ENCODE measurements around the gene PLEKHG3.

The PLEKHG3 gene

DNA sequence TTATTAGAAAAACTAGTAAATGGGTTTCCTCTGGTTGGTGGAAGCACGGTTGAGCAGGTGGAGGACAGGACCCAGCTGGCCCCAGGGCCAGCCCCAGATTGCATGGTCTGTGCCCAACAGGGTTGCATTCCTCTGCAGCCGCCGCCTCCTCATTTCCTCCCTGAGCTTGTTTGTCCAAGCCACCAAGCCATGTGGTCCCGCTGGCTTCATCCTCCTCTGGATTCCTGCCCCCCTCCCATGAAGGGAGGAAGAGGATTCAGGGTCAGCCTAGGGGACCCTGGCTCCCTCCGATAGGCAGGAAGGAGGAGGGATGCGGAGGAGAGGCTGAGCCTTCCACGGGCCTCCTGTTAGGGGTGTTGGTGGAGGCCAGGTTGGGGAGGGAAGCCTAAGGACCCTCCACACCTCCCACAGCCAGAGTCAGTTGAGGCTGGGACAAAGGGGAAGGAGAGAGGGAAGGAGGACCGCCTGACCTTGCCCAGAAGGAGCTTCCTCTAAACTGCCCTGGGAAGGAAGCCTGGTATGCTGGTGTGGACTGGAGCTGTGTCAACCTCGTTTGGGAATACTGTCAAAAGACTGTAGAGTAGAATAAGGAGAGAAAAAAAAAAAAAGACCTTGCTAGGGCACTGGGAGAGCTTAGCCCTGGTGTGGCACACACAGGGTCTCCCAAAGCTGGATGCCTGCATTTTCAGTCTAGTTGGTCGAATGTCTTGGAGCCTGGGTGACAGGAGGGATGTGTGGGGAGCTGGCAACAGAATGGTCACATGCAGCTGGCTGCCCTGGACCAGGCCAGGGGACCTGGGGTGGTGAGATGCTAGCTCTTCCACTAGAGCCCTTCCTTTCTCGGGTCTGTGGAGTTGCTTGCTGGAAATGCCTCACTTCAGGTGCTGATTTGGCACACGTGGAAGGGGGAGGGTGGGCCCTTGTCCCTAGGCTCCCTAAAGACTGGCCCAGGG, 42.4 kb downstream of the PLEKHG3 start:
- TF ChIP-seq, protein P1, sequence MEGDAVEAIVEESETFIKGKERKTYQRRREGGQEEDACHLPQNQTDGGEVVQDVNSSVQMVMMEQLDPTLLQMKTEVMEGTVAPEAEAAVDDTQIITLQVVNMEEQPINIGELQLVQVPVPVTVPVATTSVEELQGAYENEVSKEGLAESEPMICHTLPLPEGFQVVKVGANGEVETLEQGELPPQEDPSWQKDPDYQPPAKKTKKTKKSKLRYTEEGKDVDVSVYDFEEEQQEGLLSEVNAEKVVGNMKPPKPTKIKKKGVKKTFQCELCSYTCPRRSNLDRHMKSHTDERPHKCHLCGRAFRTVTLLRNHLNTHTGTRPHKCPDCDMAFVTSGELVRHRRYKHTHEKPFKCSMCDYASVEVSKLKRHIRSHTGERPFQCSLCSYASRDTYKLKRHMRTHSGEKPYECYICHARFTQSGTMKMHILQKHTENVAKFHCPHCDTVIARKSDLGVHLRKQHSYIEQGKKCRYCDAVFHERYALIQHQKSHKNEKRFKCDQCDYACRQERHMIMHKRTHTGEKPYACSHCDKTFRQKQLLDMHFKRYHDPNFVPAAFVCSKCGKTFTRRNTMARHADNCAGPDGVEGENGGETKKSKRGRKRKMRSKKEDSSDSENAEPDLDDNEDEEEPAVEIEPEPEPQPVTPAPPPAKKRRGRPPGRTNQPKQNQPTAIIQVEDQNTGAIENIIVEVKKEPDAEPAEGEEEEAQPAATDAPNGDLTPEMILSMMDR (IDR thresholded peaks at IDR 0.05; ENCODE audit: low read depth, low read length), result no peak
- DNase-seq (ENCODE audit: extremely low read depth, low read depth), result no peak

DNA sequence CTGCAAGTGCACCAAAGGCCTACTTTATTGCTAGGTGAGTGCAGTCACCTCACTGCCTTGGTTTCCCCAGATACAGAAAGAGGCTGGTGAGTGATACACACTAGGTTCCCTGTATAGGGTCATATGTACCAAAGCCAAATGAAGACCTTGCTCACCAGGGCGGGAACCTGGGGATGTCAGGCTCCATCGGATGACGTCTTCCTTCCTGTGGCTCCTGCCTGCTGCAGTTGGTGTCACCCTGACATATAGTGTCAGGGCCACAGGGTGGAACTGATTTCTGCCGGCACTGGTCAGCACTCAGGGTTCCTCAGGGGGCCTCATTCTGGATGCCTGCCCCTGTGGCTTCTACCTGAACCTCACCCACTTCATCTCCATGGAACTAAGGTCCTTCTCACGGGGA, 43.1 kb downstream of the PLEKHG3 start:
- TF ChIP-seq, protein P1 (IDR thresholded peaks at IDR 0.05; ENCODE audit: low read depth, low read length), result no peak
- no peak for DNase-seq (ENCODE audit: extremely low read depth, low read depth)

DNA sequence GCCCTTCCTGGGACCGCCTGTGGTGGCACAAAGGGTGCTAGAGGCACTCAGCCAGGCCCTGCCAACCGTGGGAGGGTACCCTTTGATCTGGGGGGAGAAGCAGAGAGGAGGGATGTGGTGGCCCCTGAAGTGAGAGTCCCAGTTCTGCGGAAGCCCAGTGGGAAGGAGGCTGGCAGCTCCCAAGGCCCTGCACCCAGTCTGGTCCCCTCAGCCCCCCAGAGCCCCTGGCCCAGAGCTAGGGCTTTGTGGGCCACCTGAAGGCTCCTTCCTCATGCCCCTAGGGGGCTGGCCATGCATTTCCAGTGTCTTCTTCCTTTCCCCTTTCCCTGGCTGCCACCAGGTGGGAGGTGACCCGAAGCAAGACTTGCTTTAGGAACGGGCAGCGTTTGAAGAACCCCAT, 44.3 kb downstream of the PLEKHG3 start:
- TF ChIP-seq, protein P1 (IDR thresholded peaks at IDR 0.05; ENCODE audit: low read depth, low read length), result no peak
- no peak for DNase-seq (ENCODE audit: extremely low read depth, low read depth)

DNA sequence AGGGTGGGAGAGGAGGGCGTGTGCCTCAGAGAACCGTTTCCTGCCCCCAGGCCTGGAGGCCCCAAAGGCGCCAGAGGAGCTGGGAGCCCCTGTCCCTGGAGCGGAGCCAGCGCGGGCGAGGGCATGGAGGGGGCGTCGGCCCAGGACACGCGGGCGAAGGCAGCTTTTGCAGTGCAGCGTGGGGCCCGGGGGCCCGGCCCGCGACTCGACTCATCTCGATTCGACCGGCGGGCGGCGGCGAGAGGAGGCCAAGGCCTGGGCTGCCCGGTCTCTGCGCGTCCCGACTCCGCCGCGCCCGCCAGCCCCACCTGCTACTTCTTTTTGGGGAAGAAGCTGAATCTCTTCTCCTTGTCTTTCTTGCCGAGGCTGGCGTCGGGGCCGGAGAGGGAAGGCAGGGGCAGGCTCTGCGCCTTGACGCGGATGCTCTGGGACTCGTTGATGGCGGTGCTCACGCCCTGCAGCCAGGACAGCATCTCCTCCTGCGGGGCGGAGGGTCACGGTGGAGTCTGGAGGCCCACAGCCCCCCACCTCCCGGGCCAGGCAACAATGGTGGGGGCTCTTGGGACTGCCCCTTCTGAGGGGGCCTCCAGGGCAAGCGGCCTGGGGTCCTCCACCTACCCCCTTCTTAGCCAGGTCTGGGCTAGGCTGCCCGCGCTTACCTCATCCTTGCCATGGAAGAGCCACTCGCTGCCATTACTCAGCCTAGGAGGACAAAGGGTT, 44.9 kb downstream of the PLEKHG3 start:
- DNase-seq (ENCODE audit: extremely low read depth, low read depth), result no peak
- TF ChIP-seq, protein P1 (IDR thresholded peaks at IDR 0.05; ENCODE audit: low read depth, low read length), result no peak

DNA sequence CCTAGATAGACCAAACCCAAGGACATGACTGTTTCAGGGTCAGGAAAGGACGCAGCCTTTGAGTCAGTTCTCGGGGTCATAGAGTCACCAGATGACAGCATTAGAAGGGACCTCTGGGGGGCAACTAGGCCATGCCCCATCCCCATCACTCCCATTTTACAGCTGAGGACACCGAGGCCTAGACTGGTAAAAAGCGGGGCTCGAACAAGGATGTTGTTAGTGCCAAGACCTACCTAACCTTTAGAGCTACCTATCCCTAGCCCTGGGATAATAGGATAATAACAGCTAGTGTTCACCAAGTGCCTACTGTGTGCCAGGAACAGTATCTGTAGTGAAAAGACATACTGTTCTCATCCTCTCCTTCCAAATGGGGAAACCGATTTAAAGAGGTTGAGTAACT, 48.7 kb downstream of the PLEKHG3 start:
- DNase-seq (ENCODE audit: extremely low read depth, low read depth), result no peak
- TF ChIP-seq, protein P1 (IDR thresholded peaks at IDR 0.05; ENCODE audit: low read depth, low read length), result no peak

DNA sequence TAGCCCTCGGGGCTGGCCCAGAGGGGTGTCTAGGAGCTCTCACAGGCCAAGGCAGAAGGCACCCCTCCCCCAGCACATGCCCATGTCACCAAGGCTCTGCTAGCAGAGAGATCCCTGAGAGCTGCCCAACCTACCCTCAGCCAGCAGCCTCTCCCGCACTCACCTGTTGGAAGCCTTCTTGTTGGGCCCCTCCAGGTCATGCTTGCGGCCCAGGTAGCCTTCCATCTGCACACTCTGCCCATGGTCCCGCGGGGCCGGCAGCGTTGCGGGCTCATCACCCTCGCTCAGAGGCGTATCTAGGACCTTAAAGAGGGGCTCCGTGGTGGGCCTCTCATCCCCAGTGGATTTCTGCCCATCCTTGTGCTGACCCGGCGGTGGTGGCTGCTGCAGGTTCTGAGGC, 49.1 kb downstream of the PLEKHG3 start:
- TF ChIP-seq, protein P1 (IDR thresholded peaks at IDR 0.05; ENCODE audit: low read depth, low read length), result no peak
- DNase-seq (ENCODE audit: extremely low read depth, low read depth), result no peak

DNA sequence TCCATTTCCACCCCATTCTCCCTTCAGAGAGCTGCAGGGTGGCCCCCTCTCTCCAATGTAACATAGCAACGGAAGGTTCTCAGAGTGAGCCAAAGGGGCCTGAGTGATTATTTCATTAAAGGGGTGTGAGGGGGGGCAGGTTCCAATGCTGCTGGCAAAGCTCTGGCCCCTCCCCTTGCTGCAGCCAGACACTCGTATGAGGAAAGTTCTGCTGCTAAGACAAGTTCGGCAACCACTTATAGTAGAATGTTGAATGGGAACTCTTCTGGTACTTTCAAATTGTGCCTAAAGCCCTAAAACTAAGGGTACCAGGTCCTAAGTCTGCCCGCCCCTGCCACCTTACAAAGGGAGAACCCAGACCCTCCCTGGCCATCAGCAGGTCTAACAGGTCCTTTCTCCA, 49.8 kb downstream of the PLEKHG3 start:
- no peak for DNase-seq (ENCODE audit: extremely low read depth, low read depth)
- TF ChIP-seq, protein P1 (IDR thresholded peaks at IDR 0.05; ENCODE audit: low read depth, low read length), result no peak
